Motor neuron (in vitro differentiated cells): ENCODE data around the gene TNFAIP8L2. TPM values are rescaled to one million over a fixed set of nuclear protein-coding genes. Genes with fewer than 3 reads are reported as not detected.

Experiments used
- ATAC-seq, 8 experiments: fragments of 200-7000 bp; cut with Tn5 transposase; replicated peaks in 6 of 8; 2 replicates each; pipeline ENCODE4 v1.8.0; 2021; ENCODE audit warnings: mild to moderate bottlenecking in 8 of 8, moderate library complexity in 8 of 8
- H3K27ac ChIP-seq, 2 donors: fragments of 250-450 bp; sonication (Bioruptor Pico); 2 replicates each; pipeline ENCODE4 v1.9.0; 2021; ENCODE audit warnings: antibody characterized with exemption in 2 of 2, mild to moderate bottlenecking in 2 of 2, moderate library complexity in 1 of 2
- H3K4me1 ChIP-seq, 2 donors: fragments of 250-450 bp; sonication (Bioruptor Pico); replicated peaks in 1 of 2; 2 replicates each; pipeline ENCODE4 v1.6.1; 2021; ENCODE audit warnings: antibody characterized with exemption in 2 of 2, mild to moderate bottlenecking in 2 of 2, moderate library complexity in 1 of 2
- H3K4me3 ChIP-seq, 5 donors: fragments of 250-450 bp; sonication (Bioruptor Pico); 2 replicates each; pipeline ENCODE4 v1.9.0; 2021; ENCODE audit warnings: antibody characterized with exemption in 5 of 5, mild to moderate bottlenecking in 5 of 5, moderate library complexity in 4 of 5
- WGBS, 10 experiments: fragments of 450-650 bp; shearing (Covaris generic); methylation state at CpG; one replicate each; pipeline ENCODE4 v1.0.0; 2022; 5-methylcytosine and 5-hydroxymethylcytosine counted together
- in situ Hi-C, 9 experiments: fragments of 400-800 bp; cut with MboI; loops; one replicate each; pipeline ENCODE4 v1.15.0; 2021; ENCODE audit warnings: low sequenced_read_pairs in 9 of 9, low pct_unique_long_range_greater_than_20kb in 2 of 9; ENCODE audit not compliant: unreplicated experiment in 9 of 9
- total RNA-seq, 8 experiments: library from RNA; unstranded; fragments of 300-600 nt; gene quantifications; 2 replicates each; pipeline versions ENCODE4 v1.2.3 to v1.2.4, GENCODE V29; 2022

Gene TNFAIP8L2
- total RNA-seq, 8 experiments from 2014 or later: 0.25 to 1.6 (median 0.55) TPM

- WGBS, 10 experiments: 66 to 93% (median 91%) methylated on average over 3 to 6 of the region's 12 CpGs; no CpG with 5 or more reads in 5 of the 10 experiments
- ATAC-seq: no peak
- H3K4me3 ChIP-seq: no peak overlapping the region
- in situ Hi-C loops: no loop called here
- peaks cover 8 to 15% of the 10 kb centered on the region in 2 donors for H3K4me1 ChIP-seq
- no peak overlapping the region for H3K27ac ChIP-seq
These were observed 20.7 kb upstream of the TNFAIP8L2 start for GRCh38 chr1:151135433-151136385.

DNA sequence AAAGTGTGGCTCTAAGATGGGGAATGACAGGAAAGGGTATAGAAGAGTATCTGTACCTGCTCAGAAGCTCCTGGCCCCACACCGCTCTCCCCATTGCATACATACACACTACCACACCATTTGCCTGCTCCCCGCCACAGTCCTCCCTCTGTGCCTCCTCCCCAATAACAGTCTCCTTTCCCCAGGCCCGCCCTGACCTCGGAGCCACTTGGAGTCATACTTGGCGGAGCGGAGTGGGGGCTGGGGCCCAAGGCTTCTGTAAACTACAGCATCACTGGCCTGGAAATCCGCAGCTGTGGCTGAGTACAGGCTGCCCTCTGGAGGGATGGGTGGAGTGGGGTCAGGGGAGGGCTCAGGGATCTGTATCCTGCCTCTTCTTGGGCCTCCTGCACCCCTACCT, 18.7 kb upstream of the TNFAIP8L2 start:
- H3K4me3 ChIP-seq: no peak overlapping the region
- H3K27ac ChIP-seq: no peak overlapping the region
- peaks cover 2 to 7% of the 10 kb centered on the region in 2 donors for H3K4me1 ChIP-seq
- in situ Hi-C loops: no loop called here
- ATAC-seq: no peak
- 86 to 100% (median 95%) methylated on average over 1 to 4 of the region's 7 CpGs; no CpG with 5 or more reads in 6 of the 10 experiments for WGBS, 10 experiments

DNA sequence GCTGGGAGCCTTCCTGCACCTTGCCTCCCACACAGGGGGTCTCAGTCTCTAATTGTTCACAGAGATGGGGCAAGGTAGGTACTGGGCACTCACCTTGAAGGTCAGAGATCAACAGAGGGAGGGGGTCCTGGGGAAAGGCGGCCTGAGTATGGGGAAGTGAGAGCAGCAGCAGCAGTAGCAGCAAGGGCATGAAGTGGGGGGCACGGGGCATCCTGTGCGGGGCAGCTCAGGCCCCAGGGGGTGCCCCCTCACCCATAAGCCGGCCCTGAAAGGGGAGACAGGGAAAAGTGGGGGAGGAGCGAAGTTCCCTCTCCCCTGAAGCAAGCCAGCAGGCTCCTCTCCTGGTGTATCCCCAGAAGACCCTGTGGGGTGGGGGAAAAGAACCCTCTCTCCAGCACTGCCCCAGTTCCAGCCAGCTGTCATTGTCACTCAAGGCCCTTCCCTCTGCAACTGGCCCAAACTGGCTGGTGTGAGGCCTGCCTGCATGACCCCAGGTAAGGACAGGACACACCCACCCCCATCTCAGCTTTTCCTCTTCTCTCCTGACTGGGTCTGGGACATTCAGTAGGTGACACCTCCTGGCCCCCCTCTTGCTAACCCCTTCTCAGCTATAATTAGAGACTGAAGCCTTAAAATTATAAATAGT, 13.9 kb upstream of the TNFAIP8L2 start:
- Histone ChIP-seq H3K27ac (peak overlapping the region in 1 of 2 donors; percentile 4), H3K4me1 (peaks cover 28 to 34% of the 10 kb centered on the region in 2 donors), H3K4me3 (no peak overlapping the region)
- in situ Hi-C loops: no loop called here
- ATAC-seq: peak in 2 of 8 experiments; percentile 4 to 8
- WGBS, 10 experiments: 20 to 100% methylated on average over 1 to 2 of the region's 5 CpGs; no CpG with 5 or more reads in 8 of the 10 experiments

- H3K4me1 ChIP-seq: peaks cover 30 to 38% of the 10 kb centered on the region in 2 donors
- peak overlapping the region in 1 of 2 donors; percentile 4 for H3K27ac ChIP-seq
- 36 to 80% (median 54%) methylated on average over 1 to 4 of the region's 7 CpGs; no CpG with 5 or more reads in 4 of the 10 experiments for WGBS, 10 experiments
- no peak for ATAC-seq
- in situ Hi-C loops: no loop called here
- no peak overlapping the region for H3K4me3 ChIP-seq
These were observed 13.4 kb upstream of the TNFAIP8L2 start for GRCh38 chr1:151143057-151143435.

DNA sequence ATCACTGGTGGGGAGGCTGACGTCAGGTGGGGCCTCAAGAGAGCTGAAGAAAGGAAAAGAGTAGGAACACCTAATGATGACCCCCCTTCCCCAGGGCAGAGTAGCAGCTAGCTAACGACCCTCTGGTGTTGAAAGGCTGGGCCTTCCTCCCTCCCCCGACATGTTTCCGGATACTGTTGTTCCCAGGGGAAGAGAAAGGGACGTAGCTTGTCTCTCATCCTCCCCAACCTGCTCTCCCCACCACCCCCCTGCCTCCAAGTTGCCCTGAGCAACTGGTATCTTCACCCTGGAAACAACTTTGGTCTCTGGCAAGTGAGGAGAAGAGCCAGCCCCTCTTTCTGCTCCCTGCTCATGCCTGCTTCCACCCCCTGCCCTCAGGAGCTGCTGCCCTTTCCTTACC, 12.5 kb upstream of the TNFAIP8L2 start:
- 10 to 13% methylated on average over 2 to 3 of the region's 5 CpGs; no CpG with 5 or more reads in 8 of the 10 experiments for WGBS, 10 experiments
- in situ Hi-C loops: no loop called here
- ATAC-seq: no peak
- H3K4me3 ChIP-seq: peak overlapping the region; percentile 66 to 99 (median 88)
- peaks cover 30 to 38% of the 10 kb centered on the region in 2 donors for H3K4me1 ChIP-seq
- H3K27ac ChIP-seq: peak overlapping the region in 1 of 2 donors; percentile 4

DNA sequence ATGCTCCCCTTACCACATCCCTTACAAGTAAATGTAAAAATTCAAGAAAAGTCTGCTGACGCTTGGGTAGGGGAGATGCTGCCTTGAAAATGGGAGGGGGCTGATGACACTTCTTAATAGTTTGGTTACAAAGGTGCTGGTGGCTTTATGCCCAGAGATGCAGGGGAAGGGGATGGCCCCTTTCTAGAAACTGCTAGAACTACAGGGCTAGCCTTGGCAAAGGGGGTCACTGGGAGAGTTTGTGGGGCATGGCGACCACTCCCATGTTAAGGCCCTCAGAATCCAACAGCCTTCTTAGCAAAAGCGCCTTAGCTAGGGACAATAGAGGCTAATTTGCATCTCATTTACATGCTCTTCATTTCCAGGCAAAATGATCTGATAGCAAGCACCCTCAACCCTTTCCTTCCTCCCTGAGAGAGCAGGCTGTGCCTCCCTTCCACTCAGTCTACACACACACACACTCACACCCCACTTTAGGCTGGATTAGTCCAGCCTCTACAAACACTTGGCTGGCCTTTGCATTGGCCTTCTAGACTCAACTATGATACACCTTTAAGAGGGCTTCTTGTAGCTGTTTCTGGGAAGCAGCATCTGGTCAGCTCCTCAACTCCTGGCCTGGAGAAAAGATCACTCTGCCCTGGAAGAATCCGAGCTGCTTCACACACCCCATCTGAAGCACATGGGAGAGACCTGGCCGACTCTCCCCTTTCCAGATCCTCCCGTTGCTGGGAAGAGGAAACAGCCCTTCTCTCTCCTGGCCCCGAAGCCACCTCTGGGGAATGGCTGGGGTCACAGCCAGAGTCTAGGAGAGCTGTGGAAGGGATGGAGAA, 11.8 kb upstream of the TNFAIP8L2 start:
- Histone ChIP-seq H3K4me3 (peak overlapping the region; percentile 66 to 99 (median 88)), H3K27ac (peak overlapping the region in 1 of 2 donors; percentile 16), H3K4me1 (peaks cover 30 to 38% of the 10 kb centered on the region in 2 donors)
- WGBS, 10 experiments: 44 to 86% (median 60%) methylated on average over 1 to 4 of the region's 7 CpGs; no CpG with 5 or more reads in 3 of the 10 experiments
- no peak for ATAC-seq
- in situ Hi-C loops: no loop called here

GRCh38 chr1:151145304-151146071, 11.0 kb upstream of the TNFAIP8L2 start:
- ATAC-seq: peak in 6 of 8 experiments; percentile 1 to 4 (median 2)
- H3K4me3 ChIP-seq: peak overlapping the region; percentile 66 to 99 (median 88)
- 0 to 30% (median 0%) methylated on average over 1 to 6 of the region's 43 CpGs; no CpG with 5 or more reads in 3 of the 10 experiments for WGBS, 10 experiments
- in situ Hi-C loops: no loop called here
- H3K27ac ChIP-seq: peak overlapping the region; percentile 5 to 16
- peaks cover 30 to 38% of the 10 kb centered on the region in 2 donors for H3K4me1 ChIP-seq

DNA sequence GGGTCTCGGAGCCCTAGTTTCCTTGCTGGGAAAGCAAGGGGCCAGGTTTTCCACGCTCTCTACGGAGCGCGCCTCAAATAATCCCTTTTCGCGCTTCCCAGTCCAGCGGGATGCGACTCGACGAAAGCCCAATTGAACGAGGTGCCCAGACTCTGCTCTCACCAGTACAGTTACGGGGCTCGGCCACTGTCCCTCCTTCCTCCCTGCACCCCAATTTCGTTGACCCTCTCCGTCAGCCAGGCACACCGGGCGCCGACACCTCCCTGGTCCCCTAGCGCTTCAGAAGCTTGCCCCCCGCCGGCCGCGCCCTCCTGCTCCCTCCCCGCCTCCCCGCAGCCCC, 10.4 kb upstream of the TNFAIP8L2 start:
- peak in 3 of 8 experiments; percentile 2 to 7 (median 3) for ATAC-seq
- 0 to 7% (median 0%) methylated on average over 1 to 7 of the region's 26 CpGs; no CpG with 5 or more reads in 5 of the 10 experiments for WGBS, 10 experiments
- Histone ChIP-seq H3K4me3 (peak overlapping the region; percentile 66 to 99 (median 88)), H3K4me1 (peaks cover 30 to 38% of the 10 kb centered on the region in 2 donors), H3K27ac (peak overlapping the region; percentile 28 to 55)
- in situ Hi-C loops: no loop called here

DNA sequence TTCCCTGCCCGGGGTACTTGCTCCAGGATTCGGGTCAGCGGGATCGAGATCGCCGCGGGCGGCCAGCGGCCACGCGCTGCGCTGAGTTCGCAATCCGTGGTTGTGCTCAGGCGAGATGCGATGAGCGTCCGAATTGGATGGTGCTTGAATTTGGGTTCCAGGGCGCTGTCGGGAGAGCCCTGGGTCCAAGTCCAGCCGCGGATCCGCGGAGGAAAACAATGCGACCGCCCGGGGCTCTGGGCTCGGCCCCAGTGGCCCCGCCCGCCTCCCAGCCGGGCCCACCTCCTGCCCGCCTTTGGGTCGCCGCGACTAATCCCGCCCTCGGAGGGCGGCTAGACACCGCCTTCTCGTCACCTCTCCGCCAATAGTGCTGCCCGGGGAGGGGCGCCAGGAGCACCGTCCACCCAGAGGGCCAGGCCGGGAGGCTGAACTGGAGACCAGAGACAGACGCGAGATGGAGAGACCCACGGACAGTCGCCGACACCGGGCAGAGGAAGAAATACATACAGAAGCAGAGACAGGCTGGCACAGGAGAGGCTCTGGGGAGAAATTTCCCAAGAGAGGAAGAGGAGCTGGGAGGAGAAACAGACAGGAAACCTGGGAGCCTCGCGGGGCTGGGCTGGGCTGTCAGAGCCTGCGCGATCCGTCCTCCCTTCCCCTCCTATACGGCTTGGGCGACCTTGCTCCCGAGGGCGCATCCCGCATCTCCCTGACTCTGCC, 9.9 kb upstream of the TNFAIP8L2 start, which contains the start of gene SEMA6C:
Gene SEMA6C, minus strand, starts transcription at position 220 of the 720 bp plus-strand sequence. CDS start 4,010 bp downstream, outside the sequence.
- peaks cover 30 to 38% of the 10 kb centered on the region in 2 donors for H3K4me1 ChIP-seq
- in situ Hi-C loops: no loop called here
- H3K27ac ChIP-seq: peak within 1 kb of the TSS; percentile 46 to 55
- peak; percentile 94 to 99 (median 96) for ATAC-seq
- WGBS, 10 experiments: 0 to 5% (median 2%) methylated on average over 2 to 13 of the region's 61 CpGs; no CpG with 5 or more reads in 5 of the 10 experiments
- H3K4me3 ChIP-seq: peak within 1 kb of the TSS; percentile 66 to 99 (median 88)

- ATAC-seq: no peak
- Histone ChIP-seq H3K4me3 (peak overlapping the region; percentile 66 to 99 (median 88)), H3K4me1 (peaks cover 30 to 38% of the 10 kb centered on the region in 2 donors), H3K27ac (peak overlapping the region; percentile 46 to 51)
- in situ Hi-C loops: no loop called here
- WGBS, 10 experiments: 0 to 75% (median 12%) methylated on average over 4 to 7 of the region's 7 CpGs; no CpG with 5 or more reads in 6 of the 10 experiments
These were observed 9.3 kb upstream of the TNFAIP8L2 start for GRCh38 chr1:151147132-151147503.

DNA sequence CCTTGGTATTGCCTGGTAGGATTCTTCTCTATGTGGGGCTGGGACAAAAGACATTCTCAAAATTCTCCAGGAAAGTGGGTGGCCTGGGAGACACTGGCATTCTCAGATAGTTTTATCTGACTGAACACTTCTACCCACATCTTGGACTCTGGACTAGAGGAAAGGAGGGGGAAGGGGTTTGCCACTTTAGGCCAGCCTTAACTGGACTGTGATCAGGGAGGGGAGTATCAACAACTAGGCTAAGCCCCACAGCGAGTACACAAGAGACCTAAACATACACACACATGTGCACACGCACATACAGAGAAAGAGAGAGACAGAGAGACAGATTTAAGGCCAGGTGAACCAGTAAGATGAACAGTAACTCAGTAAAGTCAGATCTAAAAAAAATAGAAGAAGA, 8.8 kb upstream of the TNFAIP8L2 start:
- peak overlapping the region in 1 of 2 donors; percentile 46 for H3K27ac ChIP-seq
- WGBS, 10 experiments: 58 to 100% (median 89%) methylated on average over 1 to 2 of the region's 2 CpGs; no CpG with 5 or more reads in 2 of the 10 experiments
- H3K4me1 ChIP-seq: peaks cover 29 to 32% of the 10 kb centered on the region in 2 donors
- no peak for ATAC-seq
- in situ Hi-C loops: no loop called here
- H3K4me3 ChIP-seq: peak overlapping the region in 3 of 5 donors; percentile 66 to 88 (median 85)
